GM19324 (cell line): Measurements from ENCODE around the gene TCOF1.

Experiments used
- ATAC-seq: cut with Tn5 transposase; IDR thresholded peaks from one replicate; pipeline ENCODE4 v1.9.1; 2021; ENCODE audit warnings: mild to moderate bottlenecking, moderate library complexity; ENCODE audit not compliant: unreplicated experiment, low FRiP score

The TCOF1 gene

GRCh38 chr5:150323819-150324218 is 33.7 kb upstream of the TCOF1 start:
- ATAC-seq = no peak

DNA sequence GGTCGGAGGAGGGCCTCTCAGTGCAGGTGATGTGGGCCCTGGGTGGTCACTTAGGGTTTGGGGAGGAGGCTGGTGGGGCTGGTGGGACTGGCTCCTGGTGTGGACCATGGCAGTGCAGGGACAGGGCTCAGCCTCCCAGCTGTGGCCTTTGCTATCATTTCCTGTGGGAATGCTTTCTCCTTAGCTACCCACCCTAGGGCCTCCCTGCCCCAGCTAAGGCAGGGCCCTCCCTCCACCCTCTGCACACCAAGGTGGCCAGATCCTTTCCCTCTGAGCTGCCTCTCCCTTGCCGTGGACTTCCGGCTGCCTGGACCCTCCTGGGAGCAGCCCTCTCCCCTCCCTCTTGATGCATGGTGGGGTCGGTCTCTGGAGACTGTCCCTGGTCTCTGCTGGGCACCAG is 32.1 kb upstream of the TCOF1 start:
- no peak for ATAC-seq

- ATAC-seq = no peak
Measured at GRCh38 chr5:150326707-150327106, 30.8 kb upstream of the TCOF1 start.

DNA sequence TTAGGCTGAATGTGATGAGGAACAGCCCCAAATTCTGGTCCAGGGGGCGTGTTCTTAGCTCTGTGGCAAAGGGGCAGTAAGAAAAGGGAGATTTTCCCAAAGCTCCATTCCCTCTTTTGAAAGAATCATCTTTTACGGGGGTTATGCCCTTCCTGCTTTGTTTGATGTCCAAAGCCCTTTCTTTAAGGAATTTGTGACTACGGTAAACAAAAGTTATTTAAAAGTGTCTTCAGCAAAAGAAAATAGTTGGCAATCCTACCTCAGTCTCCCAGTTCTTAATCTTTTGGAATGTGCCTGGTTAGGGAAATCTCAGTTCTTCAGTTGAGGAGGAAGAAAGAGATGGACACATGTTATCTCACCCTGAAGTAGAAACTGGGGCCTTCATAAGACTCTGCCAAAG is 30.4 kb upstream of the TCOF1 start:
- ATAC-seq = no peak

- ATAC-seq = no peak
Measured at GRCh38 chr5:150328515-150328914, 29.0 kb upstream of the TCOF1 start.

DNA sequence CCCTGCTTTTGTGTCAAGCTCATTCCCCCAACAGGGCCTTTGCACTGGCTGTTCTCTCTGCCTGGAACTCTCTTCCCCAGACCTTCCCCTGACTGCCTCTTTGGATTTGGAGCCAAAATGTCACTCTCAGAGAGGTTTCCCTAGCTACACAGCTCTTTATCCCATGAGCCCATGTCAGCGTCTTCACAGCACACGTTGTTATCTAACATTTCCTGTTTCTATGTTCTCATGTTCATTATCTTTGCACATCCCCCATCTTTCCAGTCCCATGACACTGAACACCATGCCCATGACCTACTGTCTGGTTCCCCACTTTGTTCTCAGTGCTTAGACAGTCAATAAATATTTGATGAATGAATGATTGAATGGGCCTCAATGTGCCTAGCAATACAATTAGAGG is 28.5 kb upstream of the TCOF1 start:
- no peak for ATAC-seq

- ATAC-seq = no peak
Measured at GRCh38 chr5:150329881-150330876, 27.3 kb upstream of the TCOF1 start.

DNA sequence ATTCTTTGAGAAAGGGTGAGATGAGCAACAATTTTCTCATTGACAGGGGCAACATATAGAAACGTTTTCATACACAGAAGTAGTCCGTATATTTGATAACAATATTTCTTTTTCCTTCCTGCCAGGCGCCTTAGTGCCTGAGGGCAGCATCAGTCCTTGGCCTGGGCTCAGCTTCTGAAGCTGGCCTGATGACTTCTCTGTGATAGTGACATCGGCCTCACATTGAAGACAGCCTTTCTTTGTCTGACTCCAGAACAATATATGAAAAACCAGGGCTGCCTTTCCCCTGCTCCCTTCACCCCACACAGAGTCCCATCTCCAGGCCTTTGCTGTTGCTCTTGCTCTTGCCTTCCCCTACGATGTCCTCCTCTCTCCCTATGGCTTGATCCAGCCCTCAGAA is 24.1 kb upstream of the TCOF1 start:
- ATAC-seq = no peak

DNA sequence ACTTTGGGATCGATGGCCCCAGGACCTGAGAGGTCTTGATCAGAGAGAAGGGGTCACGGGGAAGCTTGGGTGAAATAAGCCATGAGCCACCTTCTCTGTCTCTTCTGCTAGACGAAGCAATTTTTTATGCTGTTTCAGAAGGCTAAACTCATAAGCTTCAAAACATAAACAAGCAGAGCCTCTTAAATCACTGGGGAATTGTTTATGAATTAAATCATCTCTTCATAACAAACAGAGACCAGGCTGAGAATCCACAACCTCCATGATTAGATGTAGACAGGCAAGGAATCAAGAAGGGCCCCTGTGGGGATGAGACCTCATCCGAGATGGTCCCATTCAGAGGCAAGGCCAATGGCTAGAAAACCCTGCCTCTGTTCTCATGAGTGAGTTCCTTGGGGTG is 21.7 kb upstream of the TCOF1 start:
- ATAC-seq = no peak

GRCh38 chr5:150338546-150338945 is 19.0 kb upstream of the TCOF1 start:
- no peak for ATAC-seq

DNA sequence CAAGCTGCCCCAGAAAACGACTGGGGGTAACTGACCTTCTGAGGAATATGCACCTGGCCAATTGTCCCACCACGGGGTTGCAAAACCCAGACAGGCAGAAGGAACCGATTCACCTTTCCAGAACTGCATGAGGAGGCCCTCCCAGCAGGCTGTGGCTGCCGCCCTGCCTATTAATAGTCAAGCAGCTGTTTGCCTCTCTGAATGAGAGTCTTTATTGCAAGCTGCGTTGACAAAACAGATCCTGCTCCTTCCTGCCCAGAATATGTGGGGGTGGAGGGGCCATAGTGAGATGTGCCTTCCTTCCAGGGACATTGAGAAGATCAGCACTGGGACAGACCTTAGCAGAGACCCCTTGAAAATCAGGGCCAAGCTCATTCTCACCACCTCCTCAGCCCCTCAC is 18.3 kb upstream of the TCOF1 start:
- ATAC-seq = no peak

- ATAC-seq = no peak
Measured at GRCh38 chr5:150339841-150340240, 17.7 kb upstream of the TCOF1 start.

DNA sequence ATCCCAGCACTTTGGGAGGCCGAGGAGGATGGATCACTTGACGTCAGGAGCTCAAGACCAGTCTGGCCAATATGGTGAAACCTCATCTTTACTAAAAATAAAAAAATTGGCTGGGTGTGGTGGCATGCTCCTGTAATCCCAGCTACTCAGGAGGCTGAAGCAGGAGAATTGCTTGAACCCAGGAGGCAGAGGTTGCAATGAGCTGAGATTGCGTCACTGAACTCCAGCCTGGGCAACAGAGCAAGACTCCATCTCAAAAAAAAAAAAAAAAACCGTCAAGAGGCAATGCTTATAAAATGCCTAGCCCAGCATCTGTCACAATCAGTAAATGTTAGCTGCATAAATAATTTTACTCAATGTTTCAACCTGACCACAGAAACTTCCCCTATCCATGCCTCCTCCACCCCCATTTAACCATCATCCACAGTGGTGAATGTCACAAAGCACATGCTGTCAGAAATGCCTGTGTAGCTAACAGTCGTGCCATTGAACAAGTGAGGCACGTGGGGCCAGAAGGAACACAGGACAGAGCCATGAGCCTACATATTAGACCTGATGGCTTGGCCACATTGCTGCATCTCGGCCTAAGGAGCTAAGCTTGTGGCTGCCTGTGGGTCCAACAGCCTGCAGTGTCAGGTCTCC is 16.8 kb upstream of the TCOF1 start:
- no peak for ATAC-seq

DNA sequence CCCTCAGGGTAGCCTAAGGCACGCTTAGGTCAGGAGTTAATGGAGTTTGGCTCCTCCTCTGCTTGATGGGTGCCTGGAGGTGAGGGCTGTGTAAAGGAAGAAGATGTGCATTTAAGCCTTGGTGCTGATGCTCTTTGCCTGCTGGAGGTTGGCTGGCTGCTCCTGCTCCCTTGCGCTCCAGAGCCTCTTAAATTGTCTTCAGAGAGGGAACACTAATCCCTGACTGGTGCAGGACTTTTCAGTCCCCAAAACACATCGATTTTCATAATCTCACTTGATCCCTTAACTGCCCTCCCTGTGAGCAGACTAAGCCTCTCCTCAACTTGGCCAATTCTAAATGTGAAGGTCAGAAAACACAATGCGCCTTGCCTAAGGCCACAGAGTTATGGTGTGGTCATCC is 16.2 kb upstream of the TCOF1 start:
- no peak for ATAC-seq

- ATAC-seq = no peak
Measured at GRCh38 chr5:150341989-150342388, 15.5 kb upstream of the TCOF1 start.

- ATAC-seq = no peak
Measured at GRCh38 chr5:150342583-150342982, 14.9 kb upstream of the TCOF1 start.

DNA sequence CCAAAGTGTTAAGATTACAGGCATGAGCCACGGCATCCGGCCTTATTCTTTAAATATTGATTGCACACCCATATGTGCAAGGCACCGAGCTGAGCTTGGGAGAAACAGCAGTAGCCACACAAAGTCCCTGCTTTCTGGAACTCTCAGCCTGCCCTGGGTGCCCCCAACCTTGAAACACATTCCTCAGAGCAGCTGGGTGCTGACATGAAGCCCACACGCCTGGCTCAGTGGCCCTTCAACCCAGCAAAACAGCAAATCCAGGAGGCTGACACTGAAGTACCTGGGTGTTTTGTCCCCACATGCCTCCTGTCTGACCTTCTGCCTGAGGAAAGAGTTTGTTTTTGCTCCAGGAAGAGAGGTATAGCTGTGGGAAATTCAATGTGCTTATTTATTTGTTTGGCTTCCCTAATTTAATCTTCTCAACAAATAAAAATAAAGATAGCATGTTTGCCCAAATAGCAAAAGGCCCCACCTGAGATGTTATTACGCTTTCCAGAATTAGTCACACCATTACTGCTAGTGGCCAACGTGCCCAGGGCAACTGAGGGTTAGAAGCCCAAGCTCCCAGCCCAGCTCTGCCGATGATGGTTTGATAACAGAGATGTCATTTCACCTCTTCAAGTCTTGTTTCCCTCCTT is 13.4 kb upstream of the TCOF1 start:
- no peak for ATAC-seq

GRCh38 chr5:150345716-150346115 is 11.8 kb upstream of the TCOF1 start:
- no peak for ATAC-seq

DNA sequence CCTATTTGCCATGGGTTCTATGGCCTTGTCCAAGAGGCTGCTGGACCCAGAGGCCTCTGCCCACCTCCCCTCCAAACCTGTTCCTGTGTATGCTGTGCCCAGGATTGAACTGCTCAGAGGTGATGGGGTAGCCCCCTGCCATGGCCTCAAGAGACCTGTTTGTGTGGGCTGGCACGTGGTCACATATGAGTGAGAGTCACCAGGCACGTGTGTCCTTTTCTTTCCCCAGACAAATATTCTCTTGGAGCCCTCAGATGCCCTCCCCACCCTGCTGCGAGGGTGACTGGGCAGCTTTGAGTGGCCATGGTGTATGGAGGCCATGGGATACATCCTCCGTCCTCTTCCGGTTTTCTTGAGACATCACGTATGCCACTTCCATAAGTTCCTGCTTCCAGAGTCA is 10.9 kb upstream of the TCOF1 start:
- no peak for ATAC-seq

- no peak for ATAC-seq
Measured at GRCh38 chr5:150347003-150347402, 10.5 kb upstream of the TCOF1 start.

GRCh38 chr5:150347451-150347850 is 10.0 kb upstream of the TCOF1 start:
- ATAC-seq = no peak
